NCI-H2171 (cell line): ENCODE results near the gene ADM2.
"Not testable (repeated sequence)": the region's sequence is repeated elsewhere in the genome, so short reads cannot be mapped to it uniquely, and the experiment has no call there.

ENCODE experiments used
- DNase-seq: peaks from one replicate; lab custom pipeline; 2025; lab: John Stamatoyannopoulos, UW

ADM2 gene

GRCh38 chr22:50525104-50525857 lies 43.9 kb downstream of the ADM2 start, which contains the start of gene SCO2:
Gene SCO2 (minus strand): TSS chr22:50525598. CDS start chr22:50524411, 1,187 bp downstream.
- peak; percentile 97 for DNase-seq

GRCh38 chr22:50525858-50526107 lies 44.4 kb downstream of the ADM2 start:
- no peak for DNase-seq

- peak; percentile 88 for DNase-seq
These were observed 44.9 kb downstream of the ADM2 start for GRCh38 chr22:50526108-50526833.

- no peak for DNase-seq
These were observed 45.8 kb downstream of the ADM2 start for GRCh38 chr22:50526834-50527801.

GRCh38 chr22:50527921-50528681 lies 46.8 kb downstream of the ADM2 start:
- no peak for DNase-seq

- DNase-seq, result no peak
These were observed 47.5 kb downstream of the ADM2 start for GRCh38 chr22:50528682-50529415.

- no peak for DNase-seq
These were observed 48.1 kb downstream of the ADM2 start for GRCh38 chr22:50529416-50529896.

- DNase-seq, result no peak
These were observed 48.7 kb downstream of the ADM2 start, which contains the start of gene TYMP for GRCh38 chr22:50529897-50530579. Gene TYMP (minus strand): TSS chr22:50530012. CDS start chr22:50529709, 303 bp downstream.

GRCh38 chr22:50530580-50530876 lies 49.2 kb downstream of the ADM2 start:
- no peak for DNase-seq

GRCh38 chr22:50530877-50531545 lies 49.7 kb downstream of the ADM2 start:
- DNase-seq, result peak; percentile 27

- no peak for DNase-seq
These were observed 50.2 kb downstream of the ADM2 start for GRCh38 chr22:50531546-50531961.

- DNase-seq, result peak; percentile 20
These were observed 50.8 kb downstream of the ADM2 start for GRCh38 chr22:50531962-50532674.

GRCh38 chr22:50532824-50533796 lies 51.8 kb downstream of the ADM2 start:
- no peak for DNase-seq

GRCh38 chr22:50533856-50534711 lies 52.7 kb downstream of the ADM2 start:
- DNase-seq, result not testable (repeated sequence)

- no peak for DNase-seq
These were observed 53.8 kb downstream of the ADM2 start for GRCh38 chr22:50535113-50535512.
